HG03139 (cell line): ENCODE data around the gene ME2.
"Not testable (repeated sequence)": the region's sequence is repeated elsewhere in the genome, so short reads cannot be mapped to it uniquely, and the experiment has no call there.

Experiments
- ATAC-seq: cut with Tn5 transposase; IDR thresholded peaks from one replicate; pipeline ENCODE4 v1.9.1; 2021; ENCODE audit not compliant: unreplicated experiment

The ME2 gene

GRCh38 chr18:50969448-50969847 is 90.5 kb downstream of the ME2 start:
- no peak for ATAC-seq

GRCh38 chr18:50970006-50970405 is 91.1 kb downstream of the ME2 start:
- ATAC-seq: no peak

- ATAC-seq: not testable (repeated sequence)
These were observed 93.5 kb downstream of the ME2 start for GRCh38 chr18:50972404-50972803.

- no peak for ATAC-seq
These were observed 94.6 kb downstream of the ME2 start for GRCh38 chr18:50973367-50974126.

- ATAC-seq: no peak
These were observed 98.3 kb downstream of the ME2 start for GRCh38 chr18:50977037-50977760.

- no peak for ATAC-seq
These were observed 102.5 kb downstream of the ME2 start for GRCh38 chr18:50981381-50981780.

- ATAC-seq: no peak
These were observed 103.3 kb downstream of the ME2 start for GRCh38 chr18:50982086-50982801.

- no peak for ATAC-seq
These were observed 103.9 kb downstream of the ME2 start for GRCh38 chr18:50982802-50983179.

- no peak for ATAC-seq
These were observed 107.6 kb downstream of the ME2 start for GRCh38 chr18:50986360-50987087.

- no peak for ATAC-seq
These were observed 108.3 kb downstream of the ME2 start for GRCh38 chr18:50987261-50987660.

- no peak for ATAC-seq
These were observed 110.8 kb downstream of the ME2 start for GRCh38 chr18:50989711-50990110.

GRCh38 chr18:50992351-50992762 is 113.4 kb downstream of the ME2 start:
- no peak for ATAC-seq

GRCh38 chr18:50994031-50994430 is 115.1 kb downstream of the ME2 start:
- no peak for ATAC-seq

- ATAC-seq: not testable (repeated sequence)
These were observed 124.3 kb downstream of the ME2 start for GRCh38 chr18:51003174-51003573.
